Activated CD4-positive, alpha-beta T cell treated with anti-CD3 and anti-CD28 coated beads, Interleukin-2, amount 50 U/mL, for 24 hours (primary cell): ENCODE measurements around the gene PHLDB2.

ENCODE experiments used
- DNase-seq, 2 donors: peaks; one replicate each; pipeline ENCODE4 v3.0.0-alpha.2; 2020; ENCODE audit warnings: low read depth in 1 of 2, low spot score in 1 of 2

Gene PHLDB2

DNA sequence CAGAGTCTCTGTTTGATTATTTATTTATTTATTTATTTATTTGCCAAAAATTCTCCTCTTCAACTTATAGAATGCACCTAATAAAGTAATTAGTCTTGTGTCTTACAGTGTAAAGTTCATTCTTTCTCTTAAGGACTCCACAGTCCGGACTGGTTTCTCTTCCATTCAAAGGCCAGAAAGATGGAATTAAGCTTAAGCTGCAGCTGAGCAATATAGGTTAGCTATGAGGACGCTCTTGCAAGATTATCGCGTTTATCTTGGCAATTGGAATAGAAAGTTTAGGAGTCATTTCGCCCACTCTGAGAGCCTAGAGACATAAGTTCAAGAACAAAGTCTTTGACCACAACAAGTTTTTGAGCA is 154.7 kb downstream of the PHLDB2 start:
- DNase-seq = no peak

DNA sequence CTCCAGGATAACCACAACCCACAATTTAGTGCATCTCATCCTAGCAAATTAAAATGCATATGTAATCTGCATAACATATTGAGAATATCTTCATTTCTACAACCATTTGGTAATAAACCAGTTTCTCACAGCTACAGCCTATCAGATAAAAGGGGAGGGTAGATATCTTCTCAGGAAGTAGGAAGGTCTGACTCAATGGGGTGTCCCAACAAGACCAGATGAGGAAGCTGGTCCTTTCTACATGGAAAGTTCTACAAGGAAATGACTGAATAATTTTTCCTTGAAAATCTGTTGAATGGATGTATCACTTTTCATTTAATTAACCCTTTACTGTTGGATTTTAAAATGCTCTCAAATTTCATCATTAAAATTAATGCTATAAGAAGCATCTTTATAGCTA is 158.0 kb downstream of the PHLDB2 start:
- no peak for DNase-seq

DNA sequence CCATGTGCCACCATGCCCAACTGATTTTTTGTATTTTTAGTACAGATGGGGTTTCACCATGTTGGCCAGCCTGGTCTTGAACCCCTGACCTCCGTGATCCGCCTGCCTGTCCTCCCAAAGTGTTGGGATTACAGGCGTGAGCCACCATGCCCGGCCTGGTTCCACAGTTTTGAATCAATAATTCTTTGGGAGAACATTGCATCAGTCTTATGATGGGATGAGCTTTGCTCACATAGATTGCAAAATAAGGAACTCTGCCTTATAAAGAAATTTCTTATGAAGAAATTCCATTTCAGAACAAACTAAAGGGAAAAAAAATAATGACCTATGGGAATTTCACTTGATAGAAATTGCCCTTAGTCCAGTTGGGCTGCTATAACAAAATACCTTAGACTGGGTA is 159.6 kb downstream of the PHLDB2 start:
- DNase-seq = no peak

DNA sequence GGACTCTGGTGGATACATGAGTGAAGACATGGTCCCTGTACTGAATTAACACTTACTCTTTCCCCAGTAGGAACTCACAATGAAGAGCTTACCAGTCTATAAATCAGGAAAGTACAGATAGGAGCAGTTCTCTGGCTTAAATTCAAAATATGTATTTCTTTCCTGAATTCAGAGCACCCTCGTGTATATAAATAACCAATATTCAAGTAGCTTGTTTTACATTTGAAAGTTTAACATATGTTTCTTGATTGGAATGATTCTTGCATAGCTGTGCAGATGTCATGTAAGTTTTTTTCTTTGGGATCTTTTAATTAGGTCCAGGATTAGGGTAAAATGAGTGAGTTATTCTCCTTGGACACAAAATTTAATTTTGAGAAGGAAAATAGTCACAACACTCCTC is 160.7 kb downstream of the PHLDB2 start:
- no peak for DNase-seq

DNA sequence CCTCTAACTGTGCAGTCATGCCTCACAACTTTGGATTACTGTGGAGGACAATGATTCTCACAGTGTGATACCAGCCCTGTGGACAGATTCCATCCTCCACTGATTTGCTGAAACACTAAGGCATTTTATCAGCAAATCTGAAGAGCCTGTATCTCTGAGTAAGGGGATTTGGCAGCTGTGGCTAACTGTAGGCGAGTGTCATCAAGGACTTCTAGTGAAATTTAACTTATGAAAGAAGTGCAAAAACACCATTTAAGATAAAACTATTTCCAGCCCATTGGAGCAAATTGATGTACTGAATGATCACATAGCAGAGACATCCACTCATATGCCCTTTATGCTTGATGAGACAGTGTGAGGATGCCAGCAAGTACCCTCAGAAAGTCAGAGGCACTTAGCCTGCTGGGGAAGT is 161.6 kb downstream of the PHLDB2 start:
- no peak for DNase-seq
